22Rv1 (cell line): ENCODE measurements around the gene BCL10.

Experiments
- CTCF ChIP-seq: fragments of 450-650 bp; IDR thresholded peaks from 2 replicates; pipeline ENCODE4 v1.5.1; 2017; ENCODE audit warnings: mild to moderate bottlenecking
- ZFX ChIP-seq: fragments of 450-650 bp; IDR thresholded peaks from 2 replicates; pipeline ENCODE4 v1.6.1; 2017; ENCODE audit warnings: antibody characterized with exemption, borderline replicate concordance

GRCh38 chr1:85289207-85289847, 12.9 kb upstream of the BCL10 start:
- TF ChIP-seq CTCF (no peak), ZFX (no peak)
